Activated CD8-positive, alpha-beta T cell treated with anti-CD3 and anti-CD28 coated beads for 36 hours (primary cell): ENCODE data around the gene LRP8. TPM values are rescaled to one million over a fixed set of nuclear protein-coding genes. Genes with fewer than 3 reads are reported as not detected.

ENCODE experiments used
- ATAC-seq: fragments of 200-7000 bp; cut with Tn5 transposase; one replicate; pipeline ENCODE4 v1.10.0; 2021; ENCODE audit warnings: mild to moderate bottlenecking, moderate library complexity
- CTCF ChIA-PET: fragments of 350-600 bp; sonication (Branson Sonifier 250); formaldehyde crosslinking; loops from one replicate; lab custom pipeline; 2021; ENCODE audit warnings: antibody characterized with exemption; lab: Charles Lee
- POLR2A ChIA-PET: fragments of 350-600 bp; sonication (Branson Sonifier 250); formaldehyde crosslinking; loops from one replicate; lab custom pipeline; 2021; ENCODE audit warnings: antibody characterized with exemption; lab: Charles Lee
- DNase-seq: peaks from one replicate; pipeline ENCODE4 v3.0.0-alpha.2; 2020
- H3K27ac Mint-ChIP-seq: one replicate; pipeline ENCODE4 v1.8.0; 2021; ENCODE audit warnings: mild to moderate bottlenecking, mixed read lengths
- H3K27me3 Mint-ChIP-seq: one replicate; pipeline ENCODE4 v1.8.0; 2021; ENCODE audit warnings: mixed read lengths
- H3K36me3 Mint-ChIP-seq: one replicate; pipeline ENCODE4 v1.8.0; 2021; ENCODE audit warnings: low read depth, mixed read lengths
- H3K4me1 Mint-ChIP-seq: one replicate; pipeline ENCODE4 v1.8.0; 2021; ENCODE audit warnings: low read depth, mixed read lengths
- H3K4me3 Mint-ChIP-seq: one replicate; pipeline ENCODE4 v1.8.0; 2021; ENCODE audit warnings: mild to moderate bottlenecking, moderate library complexity, mixed read lengths
- H3K9me3 Mint-ChIP-seq: one replicate; pipeline ENCODE4 v1.8.0; 2021; ENCODE audit warnings: mixed read lengths
- CTCF ChIP-seq: fragments of 200-600 bp; IDR thresholded peaks from one replicate; pipeline ENCODE4 v1.8.0; 2022; ENCODE audit warnings: antibody characterized with exemption, mild to moderate bottlenecking
- intact Hi-C: fragments of 100-400 bp; cut with micrococcal nuclease; formaldehyde crosslinking; loops from one replicate; pipeline ENCODE4 v1.10.0; 2022
- total RNA-seq, 2 experiments: library from RNA; stranded (reverse); gene quantifications; one replicate each; pipeline ENCODE4 v1.2.3, GENCODE V29; 2021

The LRP8 gene
- total RNA-seq, 2 experiments from 2014 or later = 39.9 to 41.6 TPM

GRCh38 chr1:53332186-53332564, 4.3 kb upstream of the LRP8 start:
- CTCF ChIA-PET = interaction anchor here (1.9 kb wide), 1 partner anchor 61 kb away, joined by 5 read pairs; no protein-coding TSS in a partner anchor

GRCh38 chr1:53331446-53332185, 3.7 kb upstream of the LRP8 start:
- intact Hi-C loops = no loop called here
- no peaks in the 10 kb centered on the region for H3K9me3 Mint-ChIP-seq
- no peak for ATAC-seq
- no peak overlapping the region for H3K27ac Mint-ChIP-seq
- H3K27me3 Mint-ChIP-seq = no peaks in the 10 kb centered on the region
- H3K4me1 Mint-ChIP-seq = peaks cover 8% of the 10 kb centered on the region
- ChIA-PET CTCF (interaction anchor here (1.9 kb wide), 1 partner anchor 62 kb away, joined by 5 read pairs; no protein-coding TSS in a partner anchor), POLR2A (interaction anchor here (0.8 kb wide), 1 partner anchor 11 kb away, joined by 3 read pairs; no protein-coding TSS in a partner anchor)
- no peak for DNase-seq
- TF ChIP-seq CTCF = no peak
- H3K4me3 Mint-ChIP-seq = no peak overlapping the region
- H3K36me3 Mint-ChIP-seq = peaks cover 12% of the 10 kb centered on the region

More at GRCh38 chr1:53332186-53332564, 4.3 kb upstream of the LRP8 start:
- no peaks in the 10 kb centered on the region for H3K9me3 Mint-ChIP-seq
- no peak overlapping the region for H3K27ac Mint-ChIP-seq
- H3K27me3 Mint-ChIP-seq = no peaks in the 10 kb centered on the region
- peaks cover 8% of the 10 kb centered on the region for H3K4me1 Mint-ChIP-seq
- POLR2A ChIA-PET = no interaction called here
- no peak for DNase-seq
- TF ChIP-seq CTCF = no peak
- ATAC-seq = no peak
- intact Hi-C loops = no loop called here
- H3K36me3 Mint-ChIP-seq = peaks cover 8% of the 10 kb centered on the region
- H3K4me3 Mint-ChIP-seq = no peak overlapping the region

GRCh38 chr1:53330819-53331218, 2.9 kb upstream of the LRP8 start:
- ChIA-PET CTCF (no interaction called here), POLR2A (no interaction called here)
- ATAC-seq (no peak), DNase-seq (no peak)
- no peak overlapping the region for H3K4me3 Mint-ChIP-seq
- intact Hi-C loops = no loop called here
- no peaks in the 10 kb centered on the region for H3K9me3 Mint-ChIP-seq
- no peak for TF ChIP-seq CTCF
- peaks cover 12% of the 10 kb centered on the region for H3K36me3 Mint-ChIP-seq
- H3K27ac Mint-ChIP-seq = no peak overlapping the region
- no peaks in the 10 kb centered on the region for H3K27me3 Mint-ChIP-seq
- peaks cover 8% of the 10 kb centered on the region for H3K4me1 Mint-ChIP-seq

- TF ChIP-seq CTCF = no peak
- Mint-ChIP-seq H3K4me3 (peak overlapping the region; percentile 96), H3K27ac (peak overlapping the region; percentile 96), H3K4me1 (peaks cover 13% of the 10 kb centered on the region), H3K36me3 (peaks cover 29% of the 10 kb centered on the region), H3K27me3 (no peaks in the 10 kb centered on the region), H3K9me3 (no peaks in the 10 kb centered on the region)
- ChIA-PET CTCF (no interaction called here), POLR2A (no interaction called here)
- ATAC-seq (no peak), DNase-seq (peak; percentile 33)
- intact Hi-C loops = loop anchor here (5.0 kb wide), 1 partner anchor 63 kb away; no protein-coding TSS in a partner anchor
These were observed 950 bp upstream of the LRP8 start for GRCh38 chr1:53328541-53329499.
